GM20000 (cell line): ENCODE results near the gene MED27.

ENCODE experiments used
- DNase-seq: peaks from one replicate; pipeline ENCODE4 v3.0.0; 2012; ENCODE audit warnings: low spot score
- TF ChIP-seq, protein P1 (sequence below): IDR thresholded peaks from 2 replicates; pipeline ENCODE4 v1.5.1; 2012; ENCODE audit warnings: mild to moderate bottlenecking, control low read depth; ENCODE audit errors: extremely low read depth, missing control alignments

Gene MED27

DNA sequence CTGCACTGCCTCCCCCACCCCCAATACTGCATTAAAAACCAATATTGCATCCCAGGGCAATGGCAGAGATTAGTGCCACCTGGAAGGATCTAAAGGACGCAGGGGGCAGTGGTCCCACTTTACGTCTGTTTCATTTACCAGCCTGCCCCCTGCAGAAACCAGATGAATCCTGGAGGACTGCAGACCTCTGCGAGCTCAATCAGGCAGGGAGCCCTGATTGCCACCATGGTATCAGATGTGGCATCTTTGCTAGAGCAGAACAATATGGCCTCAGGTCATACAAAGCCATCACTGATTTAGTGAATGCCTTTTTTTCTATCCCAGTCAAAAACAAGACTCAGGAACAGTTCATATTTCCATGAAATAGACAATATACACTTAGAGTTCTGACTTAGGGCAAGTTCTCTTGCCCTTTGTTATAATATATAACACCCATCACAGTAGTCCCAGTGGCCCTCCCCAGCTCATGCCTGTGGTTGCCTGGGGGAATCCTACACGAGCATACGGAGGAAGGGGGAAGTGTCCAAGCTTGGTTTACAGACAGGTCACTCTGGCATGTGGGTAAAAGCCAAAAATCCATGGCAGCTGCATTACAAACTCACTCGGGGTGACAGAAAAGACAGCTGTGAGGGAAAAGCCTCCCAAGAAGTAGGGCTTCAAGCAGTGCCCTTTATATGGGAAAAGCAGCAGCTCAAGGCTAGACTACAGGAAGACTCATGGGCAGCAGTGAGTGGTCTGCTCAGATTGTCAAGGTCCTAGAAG is 85.1 kb downstream of the MED27 start:
- no peak for DNase-seq
- TF ChIP-seq, protein P1, sequence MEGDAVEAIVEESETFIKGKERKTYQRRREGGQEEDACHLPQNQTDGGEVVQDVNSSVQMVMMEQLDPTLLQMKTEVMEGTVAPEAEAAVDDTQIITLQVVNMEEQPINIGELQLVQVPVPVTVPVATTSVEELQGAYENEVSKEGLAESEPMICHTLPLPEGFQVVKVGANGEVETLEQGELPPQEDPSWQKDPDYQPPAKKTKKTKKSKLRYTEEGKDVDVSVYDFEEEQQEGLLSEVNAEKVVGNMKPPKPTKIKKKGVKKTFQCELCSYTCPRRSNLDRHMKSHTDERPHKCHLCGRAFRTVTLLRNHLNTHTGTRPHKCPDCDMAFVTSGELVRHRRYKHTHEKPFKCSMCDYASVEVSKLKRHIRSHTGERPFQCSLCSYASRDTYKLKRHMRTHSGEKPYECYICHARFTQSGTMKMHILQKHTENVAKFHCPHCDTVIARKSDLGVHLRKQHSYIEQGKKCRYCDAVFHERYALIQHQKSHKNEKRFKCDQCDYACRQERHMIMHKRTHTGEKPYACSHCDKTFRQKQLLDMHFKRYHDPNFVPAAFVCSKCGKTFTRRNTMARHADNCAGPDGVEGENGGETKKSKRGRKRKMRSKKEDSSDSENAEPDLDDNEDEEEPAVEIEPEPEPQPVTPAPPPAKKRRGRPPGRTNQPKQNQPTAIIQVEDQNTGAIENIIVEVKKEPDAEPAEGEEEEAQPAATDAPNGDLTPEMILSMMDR, result no peak

DNA sequence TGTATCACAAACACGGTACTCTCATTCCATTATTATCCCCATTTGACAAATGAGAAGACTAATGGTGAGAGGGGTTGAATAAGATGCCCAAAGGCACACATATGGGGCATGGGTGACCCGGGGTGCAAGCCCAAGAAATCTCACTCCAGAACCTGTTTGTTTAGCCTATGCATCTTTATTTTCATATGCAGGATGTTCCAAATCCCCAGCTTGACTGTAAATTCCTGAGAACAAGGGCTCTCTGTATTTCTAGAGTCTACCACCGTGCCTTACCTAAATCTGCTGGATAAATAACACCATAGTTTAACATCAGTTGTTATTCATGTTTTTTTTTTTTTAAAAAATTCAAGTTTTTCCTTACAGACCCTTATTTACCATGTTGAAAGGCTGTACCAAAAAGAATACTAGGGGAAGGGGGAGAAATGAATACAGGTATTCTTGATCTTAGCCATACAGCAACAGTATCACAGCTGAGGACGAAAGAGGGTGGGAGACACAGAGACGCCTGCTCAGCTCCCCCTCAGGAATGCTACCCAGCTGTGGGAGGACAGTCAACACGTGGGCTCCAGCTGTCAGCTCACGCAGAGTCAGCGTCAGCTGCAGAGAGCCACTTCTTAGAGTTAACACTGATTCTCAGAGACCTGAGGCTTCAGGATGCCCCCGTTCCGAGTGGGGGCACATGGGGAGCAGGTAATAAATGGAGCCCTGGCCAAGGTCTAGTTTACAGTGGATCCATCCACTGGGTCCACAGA is 86.6 kb downstream of the MED27 start:
- no peak for DNase-seq
- TF ChIP-seq, protein P1, result no peak

DNA sequence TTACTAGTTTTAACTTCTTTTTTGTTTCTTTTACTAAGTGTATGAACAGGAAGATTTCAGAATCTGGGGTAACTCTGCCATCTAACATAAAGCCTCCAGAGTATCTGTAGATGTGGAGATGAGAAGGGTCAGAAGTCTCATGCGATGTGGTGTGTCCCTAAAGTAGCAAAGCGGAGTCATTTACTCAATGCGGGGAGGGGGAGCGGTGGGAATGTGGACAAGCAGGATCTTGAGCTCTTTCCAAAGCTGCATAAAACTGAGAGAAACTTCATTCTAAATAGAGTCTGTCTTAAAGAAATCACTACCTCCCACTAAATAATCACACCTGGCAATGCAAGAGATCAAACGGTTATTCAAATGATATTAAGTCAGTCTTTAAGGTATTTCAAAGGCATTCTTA is 92.4 kb downstream of the MED27 start:
- no peak for DNase-seq
- TF ChIP-seq, protein P1, result no peak

DNA sequence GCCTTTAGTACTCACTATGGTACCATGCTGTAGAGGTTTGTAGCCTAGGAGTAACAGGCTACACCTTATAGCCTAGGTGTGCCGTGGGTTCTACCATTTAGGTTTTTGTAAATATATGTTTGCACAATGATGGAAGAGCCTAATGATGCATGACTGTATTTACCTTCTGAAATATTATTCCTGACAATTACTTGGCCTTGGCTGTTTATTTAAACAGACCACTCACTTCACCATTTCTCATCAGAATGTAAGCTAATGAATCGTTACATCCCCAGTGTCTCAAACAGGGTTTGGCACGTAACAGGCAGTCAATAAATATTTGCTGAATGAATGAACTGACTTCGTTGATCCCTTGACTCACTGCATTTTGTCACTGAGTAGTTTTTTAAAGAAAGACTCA is 93.1 kb downstream of the MED27 start:
- DNase-seq, result no peak
- TF ChIP-seq, protein P1, result no peak

DNA sequence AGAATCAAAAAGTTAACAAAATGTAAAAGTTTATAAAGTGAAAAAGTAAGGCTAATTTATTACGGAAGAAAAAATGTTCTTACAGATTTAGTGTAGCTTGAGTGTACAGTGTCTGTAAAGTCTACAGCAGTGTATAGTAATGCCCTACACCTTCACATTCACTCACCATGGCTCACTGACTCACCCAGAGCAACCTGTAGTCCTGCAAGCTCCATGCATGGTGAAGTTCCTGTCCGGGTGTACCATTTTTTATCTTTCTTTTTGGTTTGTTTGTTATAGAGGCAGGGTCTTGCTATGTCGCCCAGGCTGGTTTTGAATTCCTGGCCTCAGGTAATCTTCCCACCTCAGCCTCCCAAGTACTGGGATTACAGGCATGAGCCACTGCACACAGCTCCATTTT is 93.6 kb downstream of the MED27 start:
- no peak for DNase-seq
- TF ChIP-seq, protein P1, result no peak

DNA sequence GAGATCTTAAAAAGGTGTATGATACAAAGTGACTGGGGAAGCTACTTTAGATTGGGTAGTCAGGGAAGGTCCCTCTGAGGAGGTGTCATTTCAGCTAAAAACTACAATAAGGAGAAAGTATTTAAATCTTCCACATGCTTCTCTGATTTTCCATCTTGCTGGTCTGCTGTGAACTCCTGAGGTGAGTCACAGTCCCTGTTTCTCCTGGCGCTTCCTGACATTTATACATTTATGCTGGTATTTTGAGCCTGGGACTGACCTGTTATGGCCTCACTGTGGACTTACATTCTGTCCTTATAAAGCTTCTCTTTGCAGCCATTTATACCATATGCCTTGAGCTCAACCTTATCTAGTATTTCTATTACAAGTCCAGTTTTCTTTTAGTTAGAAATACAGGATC is 95.1 kb downstream of the MED27 start:
- TF ChIP-seq, protein P1, result no peak
- DNase-seq, result no peak

DNA sequence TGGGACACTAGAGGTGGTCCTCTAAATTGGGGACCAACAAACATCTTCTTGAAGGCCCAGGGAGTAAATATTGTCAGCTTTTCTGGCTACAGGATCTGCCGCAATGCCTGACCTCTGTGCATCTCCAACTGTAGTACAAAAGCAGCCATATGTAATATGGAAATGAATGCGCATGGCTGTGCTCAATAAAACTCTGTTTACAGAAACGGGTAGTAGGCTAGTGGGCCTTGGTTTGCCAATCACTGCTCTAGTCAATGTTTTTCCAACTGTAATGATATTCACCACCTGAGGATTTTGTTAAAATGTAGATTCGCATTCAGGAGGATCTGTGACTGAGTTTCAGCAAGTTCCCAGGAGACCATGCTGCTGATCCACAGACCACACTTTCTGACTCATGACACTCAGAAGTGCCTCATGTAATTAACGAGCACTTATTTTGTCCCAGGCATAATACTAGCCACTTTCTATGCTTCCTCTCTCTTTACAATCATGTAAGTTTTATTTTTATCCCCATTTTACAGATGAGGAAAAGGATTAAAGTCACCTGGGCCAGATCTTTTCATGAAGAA is 96.9 kb downstream of the MED27 start:
- no peak for DNase-seq

More for the DNA sequence above, 96.9 kb downstream of the MED27 start:
- TF ChIP-seq, protein P1, result no peak
